Erythroblast (primary cell): ENCODE measurements around the gene AOPEP.
A peak's percentile ranks its signal among the peaks of the same experiment; 100 is the strongest.

Experiments used
- DNase-seq, 2 experiments: peaks; one replicate each; lab custom pipeline; 2025; lab: John Stamatoyannopoulos, UW
- GATA1 ChIP-seq: IDR thresholded peaks from 2 replicates; pipeline ENCODE4 v1.6.1; 2011; ENCODE audit warnings: low read depth, mild to moderate bottlenecking, control low read depth, low read length, moderate library complexity
- POLR2A ChIP-seq: IDR thresholded peaks from 2 replicates; pipeline ENCODE4 v1.6.1; 2011; ENCODE audit warnings: mild to moderate bottlenecking, low read length

The AOPEP gene

DNA sequence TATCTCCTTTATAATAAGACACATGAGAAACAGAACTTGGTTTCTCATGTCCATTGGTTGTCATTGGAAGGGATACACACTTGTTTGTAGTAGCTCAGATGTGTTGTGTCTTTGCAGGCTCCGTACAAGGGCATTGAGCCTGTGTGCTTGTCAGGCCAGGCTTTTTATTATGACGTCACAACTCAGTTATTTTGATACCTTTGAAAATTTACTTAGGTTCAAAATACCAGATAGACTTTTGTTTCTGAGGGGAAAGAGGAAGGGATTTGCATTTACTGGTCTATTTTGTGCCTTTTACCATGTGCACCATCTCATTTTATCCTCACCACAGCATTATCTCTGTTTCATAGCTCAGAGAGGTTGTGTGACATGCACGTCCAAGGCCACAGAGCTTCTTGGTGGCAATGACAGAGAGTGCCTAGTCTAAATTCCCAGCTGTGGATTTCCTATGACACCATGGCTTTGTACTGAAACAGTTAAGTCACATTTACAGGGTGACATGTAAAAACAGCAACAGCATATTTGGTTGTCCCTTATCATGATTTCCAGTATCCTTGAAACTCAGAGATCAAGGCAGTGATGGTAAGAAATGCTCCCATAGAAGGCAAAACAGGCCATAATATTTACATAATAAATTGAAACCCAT is 268.7 kb downstream of the AOPEP start:
- TF ChIP-seq POLR2A: no peak
- no peak for TF ChIP-seq GATA1
- no peak for DNase-seq

GRCh38 chr9:94996641-94997040 is 270.1 kb downstream of the AOPEP start:
- no peak for DNase-seq
- TF ChIP-seq GATA1 (no peak), POLR2A (no peak)

GRCh38 chr9:94997727-94998126 is 271.2 kb downstream of the AOPEP start:
- TF ChIP-seq GATA1 (no peak), POLR2A (no peak)
- DNase-seq: no peak

- no peak for DNase-seq
- no peak for TF ChIP-seq POLR2A
- TF ChIP-seq GATA1: no peak
These were observed 273.3 kb downstream of the AOPEP start for GRCh38 chr9:94999832-95000231.

GRCh38 chr9:95000821-95001220 is 274.3 kb downstream of the AOPEP start:
- DNase-seq: no peak
- TF ChIP-seq GATA1: no peak
- no peak for TF ChIP-seq POLR2A

GRCh38 chr9:95001720-95002119 is 275.2 kb downstream of the AOPEP start:
- no peak for TF ChIP-seq GATA1
- no peak for TF ChIP-seq POLR2A
- DNase-seq: no peak

DNA sequence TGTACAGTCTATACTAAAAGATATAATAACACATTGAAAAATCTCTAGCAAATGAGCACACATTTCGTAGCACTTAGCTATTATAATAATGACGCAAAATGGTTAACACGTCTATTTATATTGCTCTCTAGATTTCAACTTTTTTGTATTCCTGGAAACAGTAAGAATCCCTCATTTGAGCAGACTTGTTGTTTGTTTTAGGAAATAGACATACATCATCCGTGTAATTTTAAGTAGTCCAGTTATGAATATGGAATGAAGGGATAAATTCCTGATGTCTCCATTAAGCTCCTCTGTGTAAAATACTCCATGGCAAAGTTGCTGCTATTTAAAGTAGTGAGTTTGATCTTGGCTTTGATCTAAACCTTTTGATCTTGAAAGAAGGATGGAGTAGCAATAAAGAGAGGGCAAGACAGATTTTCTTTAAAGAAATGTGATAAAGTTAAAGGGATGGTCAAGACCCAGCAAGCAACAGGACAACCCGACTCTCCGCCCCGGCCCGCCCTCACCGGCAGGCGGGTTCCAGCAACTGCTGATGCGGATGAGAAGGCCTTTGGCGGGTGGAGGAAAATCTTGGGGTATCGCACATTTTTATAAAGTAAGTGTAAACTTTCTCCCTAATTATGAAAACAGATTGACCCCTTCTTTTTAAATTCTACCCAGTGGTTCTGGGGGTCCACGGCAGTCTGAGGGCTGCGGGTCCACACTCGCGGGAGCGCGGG is 277.4 kb downstream of the AOPEP start:
- DNase-seq: peak; percentile 35 to 36
- TF ChIP-seq POLR2A (no peak), GATA1 (no peak)

GRCh38 chr9:95004411-95005277 is 278.1 kb downstream of the AOPEP start:
- peak; percentile 60 to 61 for DNase-seq
- TF ChIP-seq GATA1 (no peak), POLR2A (no peak)

- TF ChIP-seq POLR2A (no peak), GATA1 (no peak)
- no peak for DNase-seq
These were observed 279.0 kb downstream of the AOPEP start for GRCh38 chr9:95005278-95006143.

GRCh38 chr9:95007226-95007869 is 280.8 kb downstream of the AOPEP start:
- DNase-seq: no peak
- TF ChIP-seq POLR2A: no peak
- no peak for TF ChIP-seq GATA1

DNA sequence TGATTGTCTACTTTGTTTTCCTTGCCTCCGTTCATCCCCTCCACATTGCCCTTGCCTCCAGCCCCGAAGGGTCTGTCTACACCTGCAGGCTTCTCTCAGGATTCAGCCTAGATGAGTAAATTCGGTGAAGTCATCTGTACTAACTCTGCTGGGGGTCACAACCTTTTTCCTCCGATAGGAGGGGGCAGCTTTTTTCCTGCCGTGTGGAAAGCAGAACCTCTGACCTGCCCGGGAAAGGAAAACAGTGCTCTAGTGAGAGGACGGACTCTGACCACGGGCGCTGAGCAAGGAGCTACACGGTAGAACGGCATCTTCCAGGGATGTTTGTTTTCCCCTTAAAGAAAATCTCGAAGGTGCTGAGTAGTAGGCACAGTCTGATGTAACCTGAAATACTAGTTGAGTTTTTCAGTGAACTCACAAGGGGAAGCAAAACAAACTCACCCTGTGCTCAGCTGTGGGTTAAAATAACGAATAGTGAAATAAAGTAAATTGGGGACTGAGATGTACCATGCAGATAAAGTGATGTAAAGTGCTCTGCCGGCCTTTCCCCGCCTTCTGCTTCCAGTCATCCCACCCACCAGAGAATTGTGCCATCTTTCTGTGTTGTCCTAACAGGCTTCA is 281.8 kb downstream of the AOPEP start:
- no peak for DNase-seq
- TF ChIP-seq POLR2A: no peak

DNA sequence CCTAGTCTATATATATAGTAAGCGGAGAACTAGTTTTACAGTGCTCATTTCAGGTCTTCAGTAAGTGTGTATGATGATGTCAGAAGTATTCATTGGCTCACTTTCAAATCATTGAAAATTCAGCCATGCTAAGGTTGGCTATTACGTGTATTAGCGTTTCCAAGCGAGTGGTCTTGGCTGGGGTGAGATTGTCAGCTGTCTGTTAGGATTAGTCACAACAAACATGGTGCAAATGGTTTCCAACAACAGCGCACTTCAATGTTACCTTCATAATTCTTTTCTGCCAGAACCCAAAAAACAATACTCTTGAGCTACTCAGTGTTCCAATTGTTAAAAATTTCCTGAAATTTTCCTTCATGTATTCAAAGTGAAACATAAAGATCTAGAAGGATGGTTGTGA is 283.0 kb downstream of the AOPEP start:
- no peak for DNase-seq
- TF ChIP-seq GATA1: no peak
- TF ChIP-seq POLR2A: no peak
